ENCODE measurements around the gene DDIAS. TPM values are rescaled to one million over a fixed set of nuclear protein-coding genes. Genes with fewer than 3 reads are reported as not detected.
"Not testable (repeated sequence)": the region's sequence is repeated elsewhere in the genome, so short reads cannot be mapped to it uniquely, and the experiment has no call there.

The DDIAS gene, protein sequence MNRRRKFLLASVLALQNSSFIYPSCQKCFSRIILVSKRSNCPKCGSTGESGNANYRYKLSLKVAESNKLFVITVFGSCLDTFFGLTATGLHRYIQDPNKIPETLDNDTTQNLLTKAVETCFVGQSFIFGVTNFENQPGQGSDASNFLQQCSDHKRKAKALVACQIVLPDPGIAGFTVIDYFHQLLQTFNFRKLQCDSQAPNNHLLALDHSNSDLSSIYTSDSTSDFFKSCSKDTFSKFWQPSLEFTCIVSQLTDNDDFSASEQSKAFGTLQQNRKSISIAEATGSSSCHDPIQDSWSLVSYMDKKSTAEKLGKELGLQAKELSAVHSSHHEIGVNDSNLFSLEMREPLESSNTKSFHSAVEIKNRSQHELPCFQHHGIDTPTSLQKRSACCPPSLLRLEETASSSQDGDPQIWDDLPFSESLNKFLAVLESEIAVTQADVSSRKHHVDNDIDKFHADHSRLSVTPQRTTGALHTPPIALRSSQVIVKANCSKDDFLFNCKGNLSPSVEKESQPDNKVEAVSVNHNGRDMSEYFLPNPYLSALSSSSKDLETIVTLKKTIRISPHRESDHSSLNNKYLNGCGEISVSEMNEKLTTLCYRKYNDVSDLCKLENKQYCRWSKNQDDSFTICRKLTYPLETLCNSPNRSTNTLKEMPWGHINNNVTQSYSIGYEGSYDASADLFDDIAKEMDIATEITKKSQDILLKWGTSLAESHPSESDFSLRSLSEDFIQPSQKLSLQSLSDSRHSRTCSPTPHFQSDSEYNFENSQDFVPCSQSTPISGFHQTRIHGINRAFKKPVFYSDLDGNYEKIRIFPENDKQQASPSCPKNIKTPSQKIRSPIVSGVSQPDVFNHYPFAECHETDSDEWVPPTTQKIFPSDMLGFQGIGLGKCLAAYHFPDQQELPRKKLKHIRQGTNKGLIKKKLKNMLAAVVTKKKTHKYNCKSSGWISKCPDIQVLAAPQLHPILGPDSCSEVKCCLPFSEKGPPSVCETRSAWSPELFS
- total RNA-seq: 10 to 100 TPM; 16.8 to 19.4 TPM

DNA sequence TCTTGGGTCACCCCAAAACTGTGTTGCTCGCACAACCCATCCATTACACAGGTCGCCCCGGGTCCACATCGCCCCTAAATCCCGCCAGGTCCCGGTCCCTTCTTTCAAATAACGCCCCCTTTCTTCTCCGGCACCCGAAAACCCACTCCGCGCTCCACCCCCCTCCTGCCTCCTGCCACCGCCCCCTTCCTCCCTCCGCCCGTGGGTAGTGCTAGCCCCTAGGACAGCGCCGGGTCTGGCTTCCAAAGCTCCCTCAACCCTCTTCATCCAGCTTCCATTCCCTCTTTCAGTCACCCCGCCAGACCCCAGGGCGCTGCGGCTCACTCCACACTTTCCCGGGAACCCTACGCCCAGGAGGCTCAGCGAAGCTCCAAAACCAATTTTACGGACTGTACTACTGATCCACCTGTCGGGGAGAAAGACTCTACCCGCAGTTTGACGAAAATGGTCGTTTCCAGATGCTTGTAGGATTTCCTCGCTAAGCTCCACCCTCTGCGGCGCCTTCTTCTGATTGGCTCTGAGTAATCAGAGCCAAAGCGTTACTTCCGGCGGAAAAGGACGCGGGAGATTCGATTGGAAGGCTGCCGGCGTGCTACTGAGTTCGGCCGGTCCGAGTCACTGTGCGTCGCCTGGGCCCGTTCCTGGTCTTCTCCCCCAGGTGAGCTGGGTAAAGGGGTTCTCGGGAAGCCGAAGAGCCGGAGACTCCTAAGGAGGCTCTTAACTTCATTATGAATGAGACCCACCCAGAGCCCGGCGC is at the start of gene DDIAS:
Gene DDIAS (plus strand): TSS at position 572 of the 757 bp plus-strand sequence. CDS start 13,003 bp downstream, outside the sequence.
- CTCF ChIA-PET: interaction anchor here (0.8 to 7.5 kb wide), 11 partner anchors 14 to 391 kb away, joined by 3 to 51 read pairs (median 7); partner anchors contain the start of genes ANKRD42, CCDC90B, PCF11 and RAB30

DNA sequence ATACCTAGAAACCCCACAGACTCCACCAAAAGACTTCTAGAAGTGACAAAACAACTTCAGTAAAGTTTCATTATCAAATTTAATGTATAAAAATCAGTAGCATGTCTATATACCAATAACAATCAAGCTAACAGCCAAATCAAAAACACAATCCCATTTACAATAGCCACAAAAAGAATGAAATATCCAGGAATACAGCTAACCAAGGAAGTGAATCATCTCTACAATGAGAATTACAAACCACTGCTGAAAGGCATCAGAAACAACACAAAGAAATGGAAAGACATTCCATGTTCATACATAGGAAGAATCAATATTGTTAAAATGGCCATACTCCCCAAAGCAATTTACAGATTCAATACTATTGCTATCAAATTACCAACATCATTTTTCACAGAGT is 47.3 kb upstream of the DDIAS start:
- intact Hi-C loops (cut with micrococcal nuclease): no loop called here
- no peak for DNase-seq
- Mint-ChIP-seq H3K9me3 (no peaks in the 10 kb centered on the region), H3K27ac (no peak overlapping the region), H3K36me3 (no peaks in the 10 kb centered on the region), H3K4me1 (ENCODE audit: low read depth) (peaks cover 4% of the 10 kb centered on the region), H3K27me3 (no peaks in the 10 kb centered on the region), H3K4me3 (no peak overlapping the region)
- POLR2A ChIA-PET: no interaction called here
- CTCF ChIA-PET: no interaction called here

More for the DNA sequence above, at the start of gene DDIAS:
- H3K4me1 Mint-ChIP-seq (ENCODE audit: low read depth): peaks cover 39% of the 10 kb centered on the region
- peak; percentile 97 for DNase-seq
- no peaks in the 10 kb centered on the region for H3K9me3 Mint-ChIP-seq
- POLR2A ChIA-PET: interaction anchor here (0.9 to 4.3 kb wide), 13 partner anchors 27 to 385 kb away, joined by 3 to 67 read pairs (median 5); partner anchors contain the start of genes ANKRD42, CCDC90B, PCF11 and RAB30
- intact Hi-C loops (cut with micrococcal nuclease): loop anchor here (1.0 to 5.0 kb wide), 8 partner anchors 19 to 385 kb away; partner anchors contain the start of genes ANKRD42, CCDC90B and RAB30
- no peaks in the 10 kb centered on the region for H3K36me3 Mint-ChIP-seq
- peak within 1 kb of the TSS; percentile 95 for H3K27ac Mint-ChIP-seq
- no peaks in the 10 kb centered on the region for H3K27me3 Mint-ChIP-seq
- H3K4me3 Mint-ChIP-seq: peak within 1 kb of the TSS; percentile 98

DNA sequence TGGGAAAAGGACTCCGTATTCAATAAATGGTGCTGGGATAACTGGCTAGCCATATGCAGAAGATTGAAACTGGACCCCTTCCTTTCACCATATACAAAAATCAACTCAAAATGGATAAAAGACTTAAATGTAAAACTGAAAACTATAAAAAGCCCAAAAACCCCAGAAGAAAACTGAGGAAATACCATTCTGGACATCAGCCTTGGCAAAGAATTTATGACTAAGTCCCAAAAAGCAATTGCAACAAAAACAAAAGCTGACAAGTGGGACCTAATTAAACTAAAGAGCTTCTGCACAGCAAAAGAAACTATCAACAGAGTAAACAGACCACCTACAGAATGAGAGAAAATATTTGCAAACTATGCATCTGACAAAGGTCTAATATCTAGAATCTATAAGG is 46.6 kb upstream of the DDIAS start:
- DNase-seq; H3K4me3 Mint-ChIP-seq; H3K4me1 Mint-ChIP-seq (ENCODE audit: low read depth); H3K27ac Mint-ChIP-seq; H3K36me3 Mint-ChIP-seq; intact Hi-C loops (cut with micrococcal nuclease); H3K27me3 Mint-ChIP-seq; H3K9me3 Mint-ChIP-seq; POLR2A ChIA-PET: not testable (repeated sequence)
- CTCF ChIA-PET: interaction anchor here (0.8 kb wide), 1 partner anchor 13 kb away, joined by 4 read pairs; no protein-coding TSS in a partner anchor

DNA sequence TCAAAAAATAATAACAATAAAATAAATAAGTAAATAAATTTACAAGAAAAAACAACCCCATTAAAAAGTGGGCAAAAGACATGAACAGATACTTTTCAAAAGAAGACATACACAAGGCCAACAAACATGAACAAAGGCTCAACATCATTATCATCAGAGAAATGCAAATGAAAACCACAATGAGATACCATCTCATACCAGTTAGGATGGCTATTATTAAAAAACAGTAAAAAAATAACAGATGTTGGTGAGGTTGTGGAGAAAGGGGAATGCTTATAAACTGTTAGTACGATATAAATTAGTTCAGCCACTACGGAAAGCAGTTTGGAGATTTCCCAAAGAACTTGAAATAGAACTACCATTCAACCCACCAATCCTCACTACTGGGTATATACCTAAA is 45.9 kb upstream of the DDIAS start:
- CTCF ChIA-PET: interaction anchor here (0.8 kb wide), 1 partner anchor 12 kb away, joined by 4 read pairs; no protein-coding TSS in a partner anchor
- intact Hi-C loops (cut with micrococcal nuclease): no loop called here

DNA sequence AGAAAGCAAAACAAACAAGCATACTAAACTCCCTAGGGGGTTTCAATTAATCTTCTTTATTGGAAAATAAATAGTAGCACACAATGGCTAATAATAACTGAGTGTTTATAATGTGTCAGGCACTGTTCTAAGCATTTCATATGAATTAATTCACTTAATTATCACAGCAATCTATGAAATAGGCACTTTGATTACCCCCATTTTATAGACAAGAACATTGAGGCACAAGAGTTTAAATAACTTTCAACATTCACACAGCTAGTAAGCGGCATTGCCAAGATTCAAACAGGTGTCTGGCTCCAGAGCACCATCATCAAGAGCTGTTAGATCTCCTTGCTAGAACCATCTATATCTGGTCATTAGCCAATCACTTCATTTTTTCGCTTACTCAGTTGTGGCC is 44.4 kb upstream of the DDIAS start:
- CTCF ChIA-PET: interaction anchor here (2.3 kb wide), 1 partner anchor 10 kb away, joined by 12 read pairs; no protein-coding TSS in a partner anchor
- intact Hi-C loops (cut with micrococcal nuclease): no loop called here
- Mint-ChIP-seq H3K4me1 (ENCODE audit: low read depth) (peaks cover 4% of the 10 kb centered on the region), H3K9me3 (no peaks in the 10 kb centered on the region), H3K27ac (no peak overlapping the region), H3K27me3 (no peaks in the 10 kb centered on the region), H3K36me3 (no peaks in the 10 kb centered on the region), H3K4me3 (no peak overlapping the region)
- POLR2A ChIA-PET: no interaction called here
- DNase-seq: no peak

More for the DNA sequence above, 45.9 kb upstream of the DDIAS start:
- POLR2A ChIA-PET: no interaction called here
- Mint-ChIP-seq H3K36me3 (no peaks in the 10 kb centered on the region), H3K9me3 (no peaks in the 10 kb centered on the region), H3K27ac (no peak overlapping the region), H3K4me3 (no peak overlapping the region), H3K27me3 (no peaks in the 10 kb centered on the region), H3K4me1 (ENCODE audit: low read depth) (peaks cover 4% of the 10 kb centered on the region)
- DNase-seq: no peak

DNA sequence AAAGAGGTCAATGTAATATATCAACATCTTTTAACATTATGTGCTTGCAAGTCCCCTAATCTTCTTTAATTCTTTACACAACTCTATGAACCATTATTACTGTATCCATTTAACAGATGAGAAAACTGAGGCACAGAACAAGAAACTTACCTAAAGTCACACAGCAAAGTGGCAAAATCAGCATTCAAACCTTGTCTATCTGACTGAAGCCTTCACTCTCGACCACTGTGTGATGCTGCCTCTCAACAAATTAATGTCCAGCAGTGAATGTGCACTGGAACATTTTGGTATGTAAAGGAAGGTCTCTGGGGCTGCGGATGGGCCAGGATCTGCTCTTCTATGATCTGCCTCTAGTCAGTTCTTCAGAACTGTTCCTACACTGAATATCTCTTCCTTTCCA is 43.4 kb upstream of the DDIAS start:
- POLR2A ChIA-PET: no interaction called here
- intact Hi-C loops (cut with micrococcal nuclease): no loop called here
- DNase-seq: no peak
- Mint-ChIP-seq H3K36me3 (no peaks in the 10 kb centered on the region), H3K4me1 (ENCODE audit: low read depth) (peaks cover 4% of the 10 kb centered on the region), H3K27ac (no peak overlapping the region), H3K27me3 (no peaks in the 10 kb centered on the region), H3K9me3 (no peaks in the 10 kb centered on the region), H3K4me3 (no peak overlapping the region)
- CTCF ChIA-PET: interaction anchor here (2.3 kb wide), 1 partner anchor 9 kb away, joined by 12 read pairs; no protein-coding TSS in a partner anchor

DNA sequence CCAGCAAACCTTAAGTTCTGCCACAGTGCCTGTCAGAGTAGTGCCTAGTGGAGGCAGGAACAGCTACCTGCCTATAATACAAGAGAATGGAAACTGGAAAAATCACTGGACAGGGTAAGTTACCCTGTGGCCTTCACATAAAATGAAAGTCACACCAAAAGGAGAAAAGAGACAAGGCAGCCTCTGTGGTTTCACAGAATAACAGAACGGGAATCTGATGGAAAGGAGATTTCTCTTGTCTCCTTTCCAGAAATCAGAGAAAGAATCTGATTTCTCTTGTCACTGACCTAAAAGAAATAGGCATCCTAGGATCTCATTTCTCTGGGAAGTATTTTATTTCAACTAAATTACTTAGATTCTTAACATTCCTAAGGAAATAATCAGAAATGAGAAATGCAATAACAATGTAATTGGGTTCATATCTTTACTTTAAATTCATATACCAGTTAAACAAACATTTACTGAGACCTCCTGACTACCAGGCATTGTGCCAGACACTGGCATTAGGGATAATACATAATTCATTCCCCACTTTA is 42.9 kb upstream of the DDIAS start:
- intact Hi-C loops (cut with micrococcal nuclease): no loop called here
- ChIA-PET CTCF (interaction anchor here (1.1 to 2.3 kb wide), 3 partner anchors 9 to 141 kb away, joined by 4 to 12 read pairs (median 5); no protein-coding TSS in a partner anchor), POLR2A (no interaction called here)
- Mint-ChIP-seq H3K9me3 (no peaks in the 10 kb centered on the region), H3K4me3 (no peak overlapping the region), H3K27ac (no peak overlapping the region), H3K4me1 (ENCODE audit: low read depth) (peaks cover 9% of the 10 kb centered on the region), H3K36me3 (no peaks in the 10 kb centered on the region), H3K27me3 (no peaks in the 10 kb centered on the region)
- no peak for DNase-seq

DNA sequence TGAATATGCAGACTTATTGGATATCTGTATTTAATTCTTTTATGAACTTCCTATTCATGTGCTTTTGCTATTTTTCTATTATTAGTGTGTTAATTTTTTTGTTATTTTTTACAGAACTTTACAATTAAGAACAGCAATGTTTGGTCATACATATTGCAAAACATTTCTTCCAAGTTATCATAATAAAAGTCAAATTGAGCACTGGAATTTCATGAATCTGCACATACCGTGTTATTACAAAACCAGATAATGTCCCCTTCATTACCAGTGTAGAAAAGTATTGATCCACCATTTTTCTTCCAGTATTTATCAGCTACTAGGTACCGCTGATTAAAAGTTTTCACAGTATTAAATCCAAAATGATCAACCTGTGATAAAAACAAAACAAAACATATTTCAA is 41.8 kb upstream of the DDIAS start:
- H3K4me3 Mint-ChIP-seq: no peak overlapping the region

DNA sequence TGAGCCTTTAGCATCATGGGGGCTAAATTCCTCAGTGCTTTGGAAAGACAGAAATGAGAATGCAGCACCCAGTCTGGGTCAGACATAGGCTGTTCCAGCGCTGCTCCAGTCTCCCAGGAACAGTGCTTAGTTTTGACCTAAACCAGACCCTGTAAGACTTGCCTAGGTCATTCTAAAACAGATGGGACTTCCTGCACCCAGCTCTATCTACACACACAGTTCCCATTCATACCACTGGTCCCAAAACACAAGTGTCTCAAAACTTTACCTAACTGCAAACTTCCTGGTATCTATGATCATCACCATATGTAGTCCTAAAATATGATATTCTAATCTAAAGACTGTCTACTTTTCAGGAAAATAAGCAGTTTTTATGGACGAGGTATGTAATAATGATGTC is 39.2 kb upstream of the DDIAS start:
- H3K4me1 Mint-ChIP-seq (ENCODE audit: low read depth): peaks cover 5% of the 10 kb centered on the region
- H3K27me3 Mint-ChIP-seq: no peaks in the 10 kb centered on the region
- H3K27ac Mint-ChIP-seq: no peak overlapping the region
- intact Hi-C loops (cut with micrococcal nuclease): loop anchor here (10.0 kb wide), 1 partner anchor 862 kb away; no protein-coding TSS in a partner anchor
- POLR2A ChIA-PET: no interaction called here
- CTCF ChIA-PET: interaction anchor here (0.6 to 1.4 kb wide), 3 partner anchors 38 to 145 kb away, joined by 3 read pairs; partner anchors contain the start of gene PRCP
- H3K4me3 Mint-ChIP-seq: no peak overlapping the region
- no peaks in the 10 kb centered on the region for H3K9me3 Mint-ChIP-seq
- no peaks in the 10 kb centered on the region for H3K36me3 Mint-ChIP-seq
- no peak for DNase-seq

More for the DNA sequence above, 41.8 kb upstream of the DDIAS start:
- intact Hi-C loops (cut with micrococcal nuclease): loop anchor here (10.0 kb wide), 1 partner anchor 865 kb away; no protein-coding TSS in a partner anchor
- Mint-ChIP-seq H3K9me3 (no peaks in the 10 kb centered on the region), H3K36me3 (no peaks in the 10 kb centered on the region), H3K4me1 (ENCODE audit: low read depth) (peaks cover 5% of the 10 kb centered on the region), H3K27ac (no peak overlapping the region), H3K27me3 (no peaks in the 10 kb centered on the region)
- CTCF ChIA-PET: interaction anchor here (1.1 to 1.5 kb wide), 3 partner anchors 7 to 390 kb away, joined by 3 to 5 read pairs (median 4); no protein-coding TSS in a partner anchor
- POLR2A ChIA-PET: no interaction called here
- no peak for DNase-seq

DNA sequence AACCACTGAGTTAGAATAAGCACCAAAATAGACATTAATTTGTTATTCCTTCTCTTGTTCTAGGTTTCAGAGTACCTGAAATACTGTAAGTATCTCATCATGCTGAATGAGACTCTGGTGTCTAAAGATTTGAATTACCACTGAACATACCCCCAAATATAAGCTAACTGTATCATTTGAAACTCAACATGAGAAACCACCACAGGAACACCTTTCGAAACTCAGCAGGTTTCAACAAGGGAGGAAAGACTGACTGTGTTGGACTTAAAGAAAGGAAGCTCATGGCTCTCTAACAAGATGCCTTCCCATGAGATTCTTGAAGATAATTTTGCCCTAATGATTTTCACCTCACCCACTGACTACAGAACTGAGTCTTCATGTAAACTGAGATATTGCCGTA is 38.3 kb upstream of the DDIAS start:
- no peak for DNase-seq
- intact Hi-C loops (cut with micrococcal nuclease): loop anchor here (10.0 kb wide), 1 partner anchor 862 kb away; no protein-coding TSS in a partner anchor
- H3K27ac Mint-ChIP-seq: no peak overlapping the region
- H3K4me1 Mint-ChIP-seq (ENCODE audit: low read depth): peaks cover 8% of the 10 kb centered on the region
- ChIA-PET POLR2A (no interaction called here), CTCF (interaction anchor here (1.0 to 1.4 kb wide), 3 partner anchors 37 to 145 kb away, joined by 3 read pairs; partner anchors contain the start of gene PRCP)
- H3K9me3 Mint-ChIP-seq: no peaks in the 10 kb centered on the region
- no peaks in the 10 kb centered on the region for H3K27me3 Mint-ChIP-seq
- no peak overlapping the region for H3K4me3 Mint-ChIP-seq
- H3K36me3 Mint-ChIP-seq: no peaks in the 10 kb centered on the region

DNA sequence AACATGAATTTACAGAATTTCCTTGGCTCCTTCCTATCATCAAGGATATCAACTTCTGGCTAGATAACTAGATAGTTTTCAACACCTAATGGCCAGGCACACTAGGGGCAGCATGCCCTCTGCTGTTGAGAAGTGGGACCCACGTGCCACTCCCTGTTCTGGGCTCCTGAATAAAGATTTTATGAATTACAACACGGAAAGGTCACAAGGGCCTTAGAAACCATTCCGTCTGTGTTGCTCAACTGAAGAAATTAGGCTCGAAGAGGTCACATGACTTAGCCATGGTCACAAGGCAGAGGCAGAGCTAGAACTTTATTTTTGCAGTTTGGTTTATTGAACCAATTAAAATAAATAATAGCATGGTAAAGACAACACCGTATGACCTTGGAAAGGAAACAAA is 37.3 kb upstream of the DDIAS start:
- Mint-ChIP-seq H3K27me3 (no peaks in the 10 kb centered on the region), H3K27ac (no peak overlapping the region), H3K36me3 (no peaks in the 10 kb centered on the region), H3K4me1 (ENCODE audit: low read depth) (peaks cover 8% of the 10 kb centered on the region), H3K4me3 (no peak overlapping the region), H3K9me3 (no peaks in the 10 kb centered on the region)
- intact Hi-C loops (cut with micrococcal nuclease): loop anchor here (1.0 to 10.0 kb wide), 2 partner anchors 146 to 861 kb away; no protein-coding TSS in a partner anchor
- ChIA-PET POLR2A (no interaction called here), CTCF (no interaction called here)
- DNase-seq: peak; percentile 24

Data from activated CD4-positive, alpha-beta memory T cell treated with anti-CD3 and anti-CD28 coated beads for 36 hours (primary cell).